Sigmoid colon (tissue), 7 donors: ENCODE measurements around the gene GRIK3. TPM values are rescaled to one million over a fixed set of nuclear protein-coding genes. Genes with fewer than 3 reads are reported as not detected.

Source experiments
- DNase-seq: peaks from one replicate; pipeline ENCODE4 v3.0.0-alpha.2; 2019
- H3K27ac ChIP-seq, 4 donors: fragments of 200-600 bp; sonication (generic); one replicate each; pipeline ENCODE4 v1.5.1; 2016 to 2019; ENCODE audit warnings: mild to moderate bottlenecking in 1 of 4
- H3K27me3 ChIP-seq, 3 donors: fragments of 200-600 bp; sonication (generic); one replicate each; pipeline ENCODE4 v1.5.1; 2019; ENCODE audit warnings: mild to moderate bottlenecking in 1 of 3
- H3K36me3 ChIP-seq, 4 donors: fragments of 200-600 bp; sonication (generic); one replicate each; pipeline ENCODE4 v1.5.1; 2016 to 2019
- H3K4me1 ChIP-seq, 4 donors: fragments of 200-600 bp; sonication (generic); one replicate each; pipeline ENCODE4 v1.5.1; 2017 to 2019
- H3K4me3 ChIP-seq, 4 donors: fragments of 200-600 bp; sonication (generic); one replicate each; pipeline ENCODE4 v1.5.1; 2017 to 2019; ENCODE audit warnings: mild to moderate bottlenecking in 2 of 4, moderate library complexity in 1 of 4
- H3K9me3 ChIP-seq, 4 donors: fragments of 200-600 bp in 3 of 4; sonication (generic) in 3 of 4; one replicate each; pipeline versions ENCODE4 v1.5.1 to v1.6.1; 2013 to 2019
- CTCF ChIP-seq, 4 experiments: fragments of 450-650 bp in 3 of 4; fragments of 200-600 bp in 1 of 4; IDR thresholded peaks; one replicate each; pipeline ENCODE4 v1.5.1; 2016 to 2019; ENCODE audit warnings: antibody characterized with exemption in 4 of 4, mild to moderate bottlenecking in 3 of 4, moderate library complexity in 2 of 4
- EP300 ChIP-seq, 4 donors: sonication (generic); formaldehyde crosslinking; IDR thresholded peaks; one replicate each; pipeline ENCODE4 v1.6.1; 2017; ENCODE audit warnings: antibody characterized with exemption in 4 of 4
- POLR2A ChIP-seq, 2 donors: fragments of 450-650 bp; IDR thresholded peaks; one replicate each; pipeline ENCODE4 v1.6.1; 2016; ENCODE audit warnings: antibody characterized with exemption in 2 of 2, mild to moderate bottlenecking in 2 of 2, moderate library complexity in 2 of 2
- POLR2AphosphoS5 ChIP-seq, 4 donors: sonication (generic); formaldehyde crosslinking; IDR thresholded peaks; one replicate each; pipeline ENCODE4 v1.6.1; 2017; ENCODE audit warnings: antibody characterized with exemption in 4 of 4
- WGBS, 2 donors: extraction: QIAGEN DNeasy Blood & Tissue Kit; methylation state at CpG; one replicate each; pipeline ENCODE4 v1.1.7; 2013; 5-methylcytosine and 5-hydroxymethylcytosine counted together
- intact Hi-C: fragments of 100-400 bp; cut with DNase I; formaldehyde crosslinking; loops from one replicate; pipeline ENCODE4 v1.15.1; 2023
- polyA plus RNA-seq, 3 donors: library from polyadenylated mRNA; stranded (reverse); fragments of 200-250 nt; gene quantifications; one replicate each; pipeline ENCODE4 v1.2.3, GENCODE V29; 2013
- total RNA-seq, 4 donors: library from RNA; depleted of rRNA; stranded (reverse); fragments of >200 nt; gene quantifications; one replicate each; pipeline ENCODE4 v1.1.0, GENCODE V29; 2016
- donor health status: healthy with polysubstance abuse.
- donor health status: Bipolar disorder and iron deficiency.
- donor health status: healthy.

Gene GRIK3
- total and polyA plus RNA-seq, 7 donors, result 0.60 to 7.1 (median 3.4) TPM; not detected in 1

GRCh38 chr1:37070126-37070525, 35.8 kb upstream of the GRIK3 start:
- no peaks in the 10 kb centered on the region for H3K36me3 ChIP-seq
- no peak overlapping the region for H3K27ac ChIP-seq
- H3K9me3 ChIP-seq, result no peaks in the 10 kb centered on the region
- no peak for DNase-seq
- peaks cover 0 to 35% (median 8%) of the 10 kb centered on the region in 3 donors for H3K27me3 ChIP-seq
- 74 to 77% methylated on average over 5 of the region's 5 CpGs for WGBS, 2 donors
- no peaks in the 10 kb centered on the region for H3K4me1 ChIP-seq
- intact Hi-C loops, result no loop called here
- H3K4me3 ChIP-seq, result no peak overlapping the region
- TF ChIP-seq CTCF (IDR thresholded peaks at IDR 0.05), result no peak
- TF ChIP-seq EP300 (IDR thresholded peaks at IDR 0.05), result no peak
- no peak for TF ChIP-seq POLR2AphosphoS5 (IDR thresholded peaks at IDR 0.05)
- no peak for TF ChIP-seq POLR2A (IDR thresholded peaks at IDR 0.05)

- Histone ChIP-seq H3K9me3 (no peaks in the 10 kb centered on the region), H3K4me3 (no peak overlapping the region), H3K27me3 (peaks cover 0 to 40% (median 8%) of the 10 kb centered on the region in 3 donors), H3K4me1 (no peaks in the 10 kb centered on the region), H3K36me3 (no peaks in the 10 kb centered on the region), H3K27ac (no peak overlapping the region)
- 73 to 80% methylated on average over 4 of the region's 4 CpGs for WGBS, 2 donors
- intact Hi-C loops, result no loop called here
- no peak for TF ChIP-seq POLR2A (IDR thresholded peaks at IDR 0.05)
- no peak for TF ChIP-seq EP300 (IDR thresholded peaks at IDR 0.05)
- TF ChIP-seq POLR2AphosphoS5 (IDR thresholded peaks at IDR 0.05), result no peak
- no peak for TF ChIP-seq CTCF (IDR thresholded peaks at IDR 0.05)
- no peak for DNase-seq
Measured at GRCh38 chr1:37069406-37069805, 35.1 kb upstream of the GRIK3 start.

GRCh38 chr1:37068897-37069296, 34.6 kb upstream of the GRIK3 start:
- intact Hi-C loops, result no loop called here
- H3K4me1 ChIP-seq, result no peaks in the 10 kb centered on the region
- no peak overlapping the region for H3K4me3 ChIP-seq
- H3K9me3 ChIP-seq, result no peaks in the 10 kb centered on the region
- TF ChIP-seq CTCF (IDR thresholded peaks at IDR 0.05) (no peak), POLR2AphosphoS5 (IDR thresholded peaks at IDR 0.05) (no peak), EP300 (IDR thresholded peaks at IDR 0.05) (no peak), POLR2A (IDR thresholded peaks at IDR 0.05) (no peak)
- 56 to 60% methylated on average over 9 of the region's 9 CpGs for WGBS, 2 donors
- H3K27ac ChIP-seq, result no peak overlapping the region
- H3K27me3 ChIP-seq, result peaks cover 0 to 40% (median 8%) of the 10 kb centered on the region in 3 donors
- no peaks in the 10 kb centered on the region for H3K36me3 ChIP-seq
- no peak for DNase-seq

GRCh38 chr1:37068260-37068659, 33.9 kb upstream of the GRIK3 start:
- H3K9me3 ChIP-seq, result no peaks in the 10 kb centered on the region
- no peaks in the 10 kb centered on the region for H3K36me3 ChIP-seq
- WGBS, 2 donors, result 76 to 79% methylated on average over 3 of the region's 3 CpGs
- no peak for DNase-seq
- H3K4me3 ChIP-seq, result no peak overlapping the region
- H3K4me1 ChIP-seq, result no peaks in the 10 kb centered on the region
- H3K27me3 ChIP-seq, result peaks cover 0 to 40% (median 8%) of the 10 kb centered on the region in 3 donors
- no peak overlapping the region for H3K27ac ChIP-seq
- intact Hi-C loops, result no loop called here
- TF ChIP-seq POLR2AphosphoS5 (IDR thresholded peaks at IDR 0.05) (no peak), POLR2A (IDR thresholded peaks at IDR 0.05) (no peak), CTCF (IDR thresholded peaks at IDR 0.05) (no peak), EP300 (IDR thresholded peaks at IDR 0.05) (no peak)

GRCh38 chr1:37064039-37064438, 29.7 kb upstream of the GRIK3 start:
- Histone ChIP-seq H3K4me3 (no peak overlapping the region), H3K9me3 (no peaks in the 10 kb centered on the region), H3K27ac (no peak overlapping the region), H3K27me3 (peaks cover 0 to 18% (median 0%) of the 10 kb centered on the region in 3 donors), H3K4me1 (no peaks in the 10 kb centered on the region), H3K36me3 (no peaks in the 10 kb centered on the region)
- DNase-seq, result no peak
- no peak for TF ChIP-seq POLR2A (IDR thresholded peaks at IDR 0.05)
- TF ChIP-seq EP300 (IDR thresholded peaks at IDR 0.05), result no peak
- TF ChIP-seq POLR2AphosphoS5 (IDR thresholded peaks at IDR 0.05), result no peak
- TF ChIP-seq CTCF (IDR thresholded peaks at IDR 0.05), result no peak
- 53 to 62% methylated on average over 4 of the region's 4 CpGs for WGBS, 2 donors
- intact Hi-C loops, result no loop called here
